WTC11 (cell line): ENCODE results near the gene ISOC2. TPM values are rescaled to one million over a fixed set of nuclear protein-coding genes. Genes with fewer than 3 reads are reported as not detected.
A peak's percentile ranks its signal among the peaks of the same experiment; 100 is the strongest.

ENCODE experiments used
- E2F4 ChIP-seq: sonication (generic); formaldehyde crosslinking; IDR thresholded peaks from 2 replicates; pipeline ENCODE4 v1.8.1; 2022; ENCODE audit warnings: low read depth, mild to moderate bottlenecking, moderate library complexity, missing genetic modification reagents, borderline replicate concordance
- ELF4 ChIP-seq: sonication (generic); formaldehyde crosslinking; IDR thresholded peaks from 2 replicates; pipeline ENCODE4 v1.8.1; 2022; ENCODE audit warnings: low read depth, mild to moderate bottlenecking, moderate library complexity, missing genetic modification reagents
- GABPB1 ChIP-seq: sonication (generic); formaldehyde crosslinking; IDR thresholded peaks from 2 replicates; pipeline ENCODE4 v1.8.1; 2023; ENCODE audit warnings: mild to moderate bottlenecking, missing genetic modification reagents
- GRHL2 ChIP-seq: fragments of 250-450 bp; sonication (Bioruptor Pico); IDR thresholded peaks from 2 replicates; pipeline ENCODE4 v1.8.0; 2022; ENCODE audit warnings: mild to moderate bottlenecking, moderate library complexity; ENCODE audit not compliant: insufficient replicate concordance, severe bottlenecking
- KAT7 ChIP-seq: sonication (generic); formaldehyde crosslinking; IDR thresholded peaks from 2 replicates; pipeline ENCODE4 v1.8.1; 2023; ENCODE audit warnings: missing genetic modification reagents, mild to moderate bottlenecking, borderline replicate concordance
- MXD4 ChIP-seq: fragments of 250-450 bp; sonication (Bioruptor Pico); IDR thresholded peaks from 2 replicates; pipeline ENCODE4 v1.8.0; 2021; ENCODE audit warnings: mild to moderate bottlenecking, moderate library complexity, borderline replicate concordance
- NR2C2 ChIP-seq: sonication (generic); formaldehyde crosslinking; IDR thresholded peaks from 2 replicates; pipeline ENCODE4 v1.8.0; 2022; ENCODE audit warnings: mild to moderate bottlenecking, missing genetic modification reagents
- PRDM15 ChIP-seq: sonication (generic); formaldehyde crosslinking; IDR thresholded peaks from 2 replicates; pipeline ENCODE4 v1.8.0; 2022; ENCODE audit warnings: missing genetic modification reagents
- PREB ChIP-seq: sonication (generic); formaldehyde crosslinking; IDR thresholded peaks from 2 replicates; pipeline ENCODE4 v1.8.1; 2022; ENCODE audit warnings: mild to moderate bottlenecking, missing genetic modification reagents, moderate library complexity, borderline replicate concordance
- RELA ChIP-seq: sonication (generic); formaldehyde crosslinking; IDR thresholded peaks from 2 replicates; pipeline ENCODE4 v1.8.1; 2022; ENCODE audit warnings: missing genetic modification reagents, mild to moderate bottlenecking, borderline replicate concordance
- SMAD3 ChIP-seq: sonication (generic); formaldehyde crosslinking; IDR thresholded peaks from 2 replicates; pipeline ENCODE4 v1.8.0; 2022; ENCODE audit warnings: missing genetic modification reagents, mild to moderate bottlenecking, borderline replicate concordance
- STAT6 ChIP-seq: sonication (generic); formaldehyde crosslinking; conservative IDR thresholded peaks from 2 replicates; pipeline ENCODE4 v1.8.1; 2023; ENCODE audit warnings: mild to moderate bottlenecking, low read depth, missing genetic modification reagents, moderate library complexity
- TCF7 ChIP-seq: sonication (generic); formaldehyde crosslinking; IDR thresholded peaks from 2 replicates; pipeline ENCODE4 v1.8.0; 2022; ENCODE audit warnings: mild to moderate bottlenecking, low read depth, missing genetic modification reagents, moderate library complexity
- ZNF281 ChIP-seq: sonication (generic); formaldehyde crosslinking; IDR thresholded peaks from 2 replicates; pipeline ENCODE4 v1.8.0; 2023; ENCODE audit warnings: mild to moderate bottlenecking, missing genetic modification reagents
- ZNF317 ChIP-seq: sonication (generic); formaldehyde crosslinking; IDR thresholded peaks from 2 replicates; pipeline ENCODE4 v1.8.1; 2023; ENCODE audit warnings: low read depth, mild to moderate bottlenecking, moderate library complexity, missing genetic modification reagents, borderline replicate concordance
- ZNF416 ChIP-seq: fragments of 250-450 bp; sonication (Bioruptor Pico); IDR thresholded peaks from 2 replicates; pipeline ENCODE4 v1.9.0; 2021; ENCODE audit warnings: mild to moderate bottlenecking, inconsistent platforms
- ZNF512 ChIP-seq: sonication (generic); formaldehyde crosslinking; IDR thresholded peaks from 2 replicates; pipeline ENCODE4 v1.8.1; 2022; ENCODE audit warnings: missing genetic modification reagents, borderline replicate concordance
- total RNA-seq: library from RNA; stranded (reverse); gene quantifications from 3 replicates; pipeline ENCODE4 v1.2.3, GENCODE V29; 2021
- TF ChIP-seq, protein P1 (sequence below): fragments of 250-450 bp; sonication (Bioruptor Pico); IDR thresholded peaks from 2 replicates; pipeline ENCODE4 v1.9.0; 2021; ENCODE audit warnings: mild to moderate bottlenecking, borderline replicate concordance

The ISOC2 gene
- total RNA-seq, 1 experiment from 2014 or later, result 96.3 TPM

- no peak for TF ChIP-seq ZNF281 (CRISPR knock-in tag)
- no peak for TF ChIP-seq TCF7 (CRISPR knock-in tag)
- TF ChIP-seq STAT6 (CRISPR knock-in tag), result no peak
- TF ChIP-seq, protein P1, sequence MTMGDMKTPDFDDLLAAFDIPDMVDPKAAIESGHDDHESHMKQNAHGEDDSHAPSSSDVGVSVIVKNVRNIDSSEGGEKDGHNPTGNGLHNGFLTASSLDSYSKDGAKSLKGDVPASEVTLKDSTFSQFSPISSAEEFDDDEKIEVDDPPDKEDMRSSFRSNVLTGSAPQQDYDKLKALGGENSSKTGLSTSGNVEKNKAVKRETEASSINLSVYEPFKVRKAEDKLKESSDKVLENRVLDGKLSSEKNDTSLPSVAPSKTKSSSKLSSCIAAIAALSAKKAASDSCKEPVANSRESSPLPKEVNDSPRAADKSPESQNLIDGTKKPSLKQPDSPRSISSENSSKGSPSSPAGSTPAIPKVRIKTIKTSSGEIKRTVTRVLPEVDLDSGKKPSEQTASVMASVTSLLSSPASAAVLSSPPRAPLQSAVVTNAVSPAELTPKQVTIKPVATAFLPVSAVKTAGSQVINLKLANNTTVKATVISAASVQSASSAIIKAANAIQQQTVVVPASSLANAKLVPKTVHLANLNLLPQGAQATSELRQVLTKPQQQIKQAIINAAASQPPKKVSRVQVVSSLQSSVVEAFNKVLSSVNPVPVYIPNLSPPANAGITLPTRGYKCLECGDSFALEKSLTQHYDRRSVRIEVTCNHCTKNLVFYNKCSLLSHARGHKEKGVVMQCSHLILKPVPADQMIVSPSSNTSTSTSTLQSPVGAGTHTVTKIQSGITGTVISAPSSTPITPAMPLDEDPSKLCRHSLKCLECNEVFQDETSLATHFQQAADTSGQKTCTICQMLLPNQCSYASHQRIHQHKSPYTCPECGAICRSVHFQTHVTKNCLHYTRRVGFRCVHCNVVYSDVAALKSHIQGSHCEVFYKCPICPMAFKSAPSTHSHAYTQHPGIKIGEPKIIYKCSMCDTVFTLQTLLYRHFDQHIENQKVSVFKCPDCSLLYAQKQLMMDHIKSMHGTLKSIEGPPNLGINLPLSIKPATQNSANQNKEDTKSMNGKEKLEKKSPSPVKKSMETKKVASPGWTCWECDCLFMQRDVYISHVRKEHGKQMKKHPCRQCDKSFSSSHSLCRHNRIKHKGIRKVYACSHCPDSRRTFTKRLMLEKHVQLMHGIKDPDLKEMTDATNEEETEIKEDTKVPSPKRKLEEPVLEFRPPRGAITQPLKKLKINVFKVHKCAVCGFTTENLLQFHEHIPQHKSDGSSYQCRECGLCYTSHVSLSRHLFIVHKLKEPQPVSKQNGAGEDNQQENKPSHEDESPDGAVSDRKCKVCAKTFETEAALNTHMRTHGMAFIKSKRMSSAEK (CRISPR knock-in tag), result no peak
- TF ChIP-seq KAT7, result peak; percentile 55; the same call in 1 of the 2 replicates
- no peak for TF ChIP-seq MXD4 (CRISPR knock-in tag)
- no peak for TF ChIP-seq ELF4 (CRISPR knock-in tag)
- no peak for TF ChIP-seq SMAD3
- TF ChIP-seq NR2C2 (CRISPR knock-in tag), result no peak
- TF ChIP-seq ZNF512 (CRISPR knock-in tag), result no peak
- peak; percentile 73; the same call in 1 of the 2 replicates for TF ChIP-seq ZNF416 (CRISPR knock-in tag)
- TF ChIP-seq PREB, result no peak
- TF ChIP-seq ZNF317, result no peak
- no peak for TF ChIP-seq GRHL2 (CRISPR knock-in tag)
- TF ChIP-seq PRDM15 (CRISPR knock-in tag), result no peak
- TF ChIP-seq GABPB1, result peak; percentile 76; the same call in 1 of the 2 replicates
- no peak for TF ChIP-seq E2F4 (CRISPR knock-in tag)
- no peak for TF ChIP-seq RELA (CRISPR knock-in tag)
Observed at GRCh38 chr19:55484593-55485438, 23.4 kb upstream of the ISOC2 start, which contains the start of gene NAT14 (continued).
